H9 (cell line): Measurements from ENCODE around the gene IGF1R. TPM values are rescaled to one million over a fixed set of nuclear protein-coding genes. Genes with fewer than 3 reads are reported as not detected.

Experiments used
- DNase-seq: peaks from one replicate; pipeline ENCODE4 v3.0.0-alpha.2; 2017
- H2AFZ ChIP-seq: one replicate; pipeline ENCODE4 v1.6.1; 2013; ENCODE audit warnings: mild to moderate bottlenecking, low read length, control low read depth, moderate library complexity
- H2AK5ac ChIP-seq: 2 replicates; pipeline ENCODE4 v1.6.1; 2013; ENCODE audit warnings: low read length, control low read depth, mixed read lengths; ENCODE audit not compliant: insufficient read length
- H2BK120ac ChIP-seq: one replicate; pipeline ENCODE4 v1.6.1; 2013; ENCODE audit warnings: low read depth, mild to moderate bottlenecking, low read length, control low read depth, inconsistent platforms; ENCODE audit not compliant: poor library complexity, severe bottlenecking
- H2BK12ac ChIP-seq: 2 replicates; pipeline ENCODE4 v1.6.1; 2013; ENCODE audit warnings: low read length, control low read depth, mixed read lengths, low read depth; ENCODE audit not compliant: insufficient read length
- H2BK15ac ChIP-seq: 2 replicates; pipeline ENCODE4 v1.6.1; 2013; ENCODE audit warnings: low read depth, low read length, control low read depth
- H2BK20ac ChIP-seq: one replicate; pipeline ENCODE4 v1.6.1; 2013; ENCODE audit warnings: low read depth, mild to moderate bottlenecking, low read length, control low read depth, inconsistent platforms; ENCODE audit not compliant: poor library complexity, severe bottlenecking
- H2BK5ac ChIP-seq: 2 replicates; pipeline ENCODE4 v1.6.1; 2013; ENCODE audit warnings: low read length, control low read depth, mixed read lengths; ENCODE audit not compliant: insufficient read length
- H3K14ac ChIP-seq: 2 replicates; pipeline ENCODE4 v1.6.1; 2013; ENCODE audit warnings: low read length, control low read depth; ENCODE audit not compliant: insufficient read depth
- H3K18ac ChIP-seq: 2 replicates; pipeline ENCODE4 v1.6.1; 2013; ENCODE audit warnings: low read depth, mild to moderate bottlenecking, mixed read lengths, low read length, control low read depth; ENCODE audit not compliant: insufficient read length
- H3K23ac ChIP-seq: 2 replicates; pipeline ENCODE4 v1.6.1; 2013; ENCODE audit warnings: low read length, control low read depth, mixed read lengths, low read depth; ENCODE audit not compliant: insufficient read length
- H3K23me2 ChIP-seq: 2 replicates; pipeline ENCODE4 v1.6.1; 2013; ENCODE audit warnings: low read depth, mild to moderate bottlenecking, mixed read lengths, low read length, control low read depth; ENCODE audit not compliant: insufficient read length, poor library complexity, severe bottlenecking
- H3K27ac ChIP-seq: 2 replicates; pipeline ENCODE4 v1.5.1; 2013; ENCODE audit warnings: low read length, control low read depth, mixed read lengths, low read depth; ENCODE audit not compliant: insufficient read length
- H3K27me3 ChIP-seq: 2 replicates; pipeline ENCODE4 v1.6.1; 2013; ENCODE audit warnings: low read length, control low read depth, inconsistent platforms; ENCODE audit not compliant: insufficient read depth
- H3K4ac ChIP-seq: 2 replicates; pipeline ENCODE4 v1.6.1; 2013; ENCODE audit warnings: low read depth, mild to moderate bottlenecking, control low read depth, inconsistent platforms, low read length, moderate library complexity
- H3K4me1 ChIP-seq: 2 replicates; pipeline ENCODE4 v1.6.1; 2013; ENCODE audit warnings: low read length, control low read depth, inconsistent platforms; ENCODE audit not compliant: insufficient read depth
- H3K4me2 ChIP-seq: 2 replicates; pipeline ENCODE4 v1.6.1; 2013; ENCODE audit warnings: low read length, control low read depth, mixed read lengths; ENCODE audit not compliant: insufficient read length, insufficient read depth
- H3K56ac ChIP-seq: 2 replicates; pipeline ENCODE4 v1.6.1; 2013; ENCODE audit warnings: low read depth, mild to moderate bottlenecking, mixed read lengths, low read length, control low read depth; ENCODE audit not compliant: insufficient read length
- H3K79me1 ChIP-seq: 2 replicates; pipeline ENCODE4 v1.6.1; 2013; ENCODE audit warnings: low read depth, mild to moderate bottlenecking, moderate library complexity, low read length, control low read depth, inconsistent platforms; ENCODE audit not compliant: insufficient read depth, poor library complexity, severe bottlenecking
- H3K79me2 ChIP-seq: 2 replicates; pipeline ENCODE4 v1.6.1; 2013; ENCODE audit warnings: low read length, control low read depth, inconsistent platforms; ENCODE audit not compliant: insufficient read depth
- H3K9ac ChIP-seq: 2 replicates; pipeline ENCODE4 v1.6.1; 2013; ENCODE audit warnings: low read length, control low read depth, mixed read lengths; ENCODE audit not compliant: insufficient read length; ENCODE audit errors: extremely low read depth
- H3K9me3 ChIP-seq: one replicate; pipeline ENCODE4 v1.6.1; 2013; ENCODE audit warnings: low read depth, low read length, inconsistent platforms; ENCODE audit not compliant: control insufficient read depth
- H3T11ph ChIP-seq: one replicate; pipeline ENCODE4 v1.6.1; 2013; ENCODE audit warnings: mild to moderate bottlenecking, low read length, control low read depth, inconsistent platforms
- H4K20me1 ChIP-seq: one replicate; pipeline ENCODE4 v1.6.1; 2013; ENCODE audit not compliant: control insufficient read depth, insufficient read length, insufficient read depth
- H4K5ac ChIP-seq: 2 replicates; pipeline ENCODE4 v1.6.1; 2013; ENCODE audit warnings: low read depth, mild to moderate bottlenecking, mixed read lengths, low read length, control low read depth; ENCODE audit not compliant: insufficient read length
- H4K8ac ChIP-seq: replicated peaks from 2 replicates; pipeline ENCODE4 v1.6.1; 2013; ENCODE audit warnings: low read length, control low read depth, mixed read lengths, low read depth; ENCODE audit not compliant: insufficient read length
- H4K91ac ChIP-seq: 2 replicates; pipeline ENCODE4 v1.6.1; 2013; ENCODE audit warnings: low read depth, mild to moderate bottlenecking, moderate library complexity, mixed read lengths, low read length, control low read depth; ENCODE audit not compliant: insufficient read length
- H3K27ac Mint-ChIP-seq, 3 experiments: 2 replicates in 2 of 3; 3 replicates in 1 of 3; pipeline ENCODE4 v1.8.0; 2020 to 2021; ENCODE audit warnings: mixed read lengths in 3 of 3, mild to moderate bottlenecking in 1 of 3, moderate library complexity in 1 of 3
- H3K27me3 Mint-ChIP-seq: 2 replicates; pipeline ENCODE4 v1.8.0; 2021; ENCODE audit warnings: low read depth, mild to moderate bottlenecking, moderate library complexity, mixed read lengths
- H3K36me3 Mint-ChIP-seq, 3 experiments: 2 replicates in 2 of 3; 3 replicates in 1 of 3; pipeline ENCODE4 v1.8.0; 2020 to 2021; ENCODE audit warnings: low read depth in 3 of 3, mixed read lengths in 3 of 3; ENCODE audit not compliant: insufficient read depth in 1 of 3
- H3K4me1 Mint-ChIP-seq, 2 experiments: 2 replicates each; pipeline ENCODE4 v1.8.0; 2020; ENCODE audit warnings: mixed read lengths in 2 of 2
- H3K4me3 Mint-ChIP-seq, 2 experiments: 2 replicates in 1 of 2; 3 replicates in 1 of 2; pipeline ENCODE4 v1.8.0; 2020 to 2021; ENCODE audit warnings: mild to moderate bottlenecking in 2 of 2, mixed read lengths in 2 of 2, moderate library complexity in 1 of 2
- H3K9me3 Mint-ChIP-seq, 2 experiments: 2 replicates in 1 of 2; 3 replicates in 1 of 2; pipeline ENCODE4 v1.8.0; 2020; ENCODE audit warnings: mild to moderate bottlenecking in 2 of 2, mixed read lengths in 2 of 2, moderate library complexity in 1 of 2
- WGBS: extraction: QIAGEN DNeasy Blood & Tissue Kit; methylation state at CpG from one replicate; pipeline ENCODE4 v1.1.7; 2013; ENCODE audit warnings: missing lambda C conversion rate, low lambda C conversion rate, mixed read lengths; ENCODE audit not compliant: insufficient read length; ENCODE audit errors: extremely low coverage; 5-methylcytosine and 5-hydroxymethylcytosine counted together
- total RNA-seq: library from RNA; stranded (reverse); gene quantifications from 2 replicates; pipeline ENCODE4 v1.2.1, GENCODE V29; 2021
- TF ChIP-seq, protein P1 (sequence below): fragments of 200-600 bp; sonication (generic); conservative IDR thresholded peaks from 3 replicates; pipeline ENCODE4 v1.8.0; 2021; ENCODE audit warnings: antibody characterized with exemption, mild to moderate bottlenecking

IGF1R gene
- total RNA-seq, 1 experiment from 2014 or later, result 70.0 TPM

DNA sequence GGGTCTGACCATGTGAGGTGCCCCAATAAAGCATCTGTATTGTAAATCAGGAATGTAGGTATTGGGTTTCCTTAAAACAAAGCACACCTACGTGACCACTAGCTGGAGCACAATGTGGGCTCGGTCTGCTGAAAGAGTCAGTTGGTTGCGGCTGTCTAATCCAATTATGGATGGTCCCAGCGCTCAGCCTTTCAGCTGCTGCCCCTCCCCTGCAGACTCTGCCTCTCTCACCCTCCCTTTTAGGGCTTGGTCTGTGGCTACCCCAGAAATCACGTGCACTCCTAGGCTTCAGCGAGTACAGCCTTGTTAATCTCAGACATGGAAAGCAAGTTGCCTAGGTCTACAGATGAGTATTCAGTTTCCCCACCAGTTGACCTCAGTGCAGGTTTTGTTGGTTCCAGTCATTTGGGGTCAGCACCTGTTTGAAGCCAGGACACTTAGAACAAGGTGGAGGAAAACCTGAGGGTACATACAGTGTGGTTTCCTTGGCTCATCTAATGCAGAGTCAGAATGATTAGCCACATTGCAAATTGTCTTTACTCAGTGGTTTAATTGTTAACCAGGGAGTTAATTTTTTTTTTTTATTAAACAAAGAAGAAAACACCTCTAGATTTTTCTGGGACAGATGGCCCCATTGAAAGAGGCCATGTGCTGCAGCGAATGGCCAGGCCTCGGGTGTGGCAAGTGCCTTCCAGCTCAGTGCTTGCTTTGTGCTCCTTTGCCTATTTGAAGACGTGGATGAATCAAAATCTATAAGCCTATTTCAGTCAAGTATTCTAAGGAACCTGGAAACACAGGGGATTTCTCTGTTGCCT lies 137.7 kb downstream of the IGF1R start:
- peaks cover 75% of the 10 kb centered on the region in 2 experiments for H3K4me1 Mint-ChIP-seq
- Histone ChIP-seq H4K20me1 (no peaks in the 10 kb centered on the region), H3K9ac (no peak overlapping the region), H2BK15ac (no peak overlapping the region), H3K79me2 (peaks cover 17% of the 10 kb centered on the region; the same call in 1 of the 2 replicates), H3K4ac (no peak overlapping the region), H2BK20ac (no peak overlapping the region), H4K8ac (no peak overlapping the region), H3K56ac (no peak overlapping the region), H2BK120ac (no peak overlapping the region), H4K5ac (no peak overlapping the region), H2BK12ac (no peak overlapping the region), H3T11ph (no peak overlapping the region), H3K79me1 (peaks cover 6% of the 10 kb centered on the region), H3K4me1 (peaks cover 15% of the 10 kb centered on the region), H3K9me3 (no peaks in the 10 kb centered on the region), H3K23ac (no peak overlapping the region), H3K27ac (no peak overlapping the region), H2AK5ac (no peak overlapping the region), H4K91ac (no peak overlapping the region), H2BK5ac (no peak overlapping the region), H3K23me2 (no peaks in the 10 kb centered on the region), H3K18ac (peak overlapping the region; percentile 1), H2AFZ (no peak overlapping the region), H3K27me3 (no peaks in the 10 kb centered on the region), H3K4me2 (no peak overlapping the region), H3K14ac (no peak overlapping the region)
- peak overlapping the region in 1 of 2 experiments; percentile 12; a peak in 1 of 5 replicates for H3K4me3 Mint-ChIP-seq
- DNase-seq, result no peak
- no peaks in the 10 kb centered on the region; a peak in 2 of 7 replicates for H3K36me3 Mint-ChIP-seq
- no peaks in the 10 kb centered on the region for H3K9me3 Mint-ChIP-seq
- TF ChIP-seq, protein P1, sequence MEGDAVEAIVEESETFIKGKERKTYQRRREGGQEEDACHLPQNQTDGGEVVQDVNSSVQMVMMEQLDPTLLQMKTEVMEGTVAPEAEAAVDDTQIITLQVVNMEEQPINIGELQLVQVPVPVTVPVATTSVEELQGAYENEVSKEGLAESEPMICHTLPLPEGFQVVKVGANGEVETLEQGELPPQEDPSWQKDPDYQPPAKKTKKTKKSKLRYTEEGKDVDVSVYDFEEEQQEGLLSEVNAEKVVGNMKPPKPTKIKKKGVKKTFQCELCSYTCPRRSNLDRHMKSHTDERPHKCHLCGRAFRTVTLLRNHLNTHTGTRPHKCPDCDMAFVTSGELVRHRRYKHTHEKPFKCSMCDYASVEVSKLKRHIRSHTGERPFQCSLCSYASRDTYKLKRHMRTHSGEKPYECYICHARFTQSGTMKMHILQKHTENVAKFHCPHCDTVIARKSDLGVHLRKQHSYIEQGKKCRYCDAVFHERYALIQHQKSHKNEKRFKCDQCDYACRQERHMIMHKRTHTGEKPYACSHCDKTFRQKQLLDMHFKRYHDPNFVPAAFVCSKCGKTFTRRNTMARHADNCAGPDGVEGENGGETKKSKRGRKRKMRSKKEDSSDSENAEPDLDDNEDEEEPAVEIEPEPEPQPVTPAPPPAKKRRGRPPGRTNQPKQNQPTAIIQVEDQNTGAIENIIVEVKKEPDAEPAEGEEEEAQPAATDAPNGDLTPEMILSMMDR, result no peak
- H3K27me3 Mint-ChIP-seq, result no peaks in the 10 kb centered on the region
- peak overlapping the region; percentile 59 to 90 (median 75) for H3K27ac Mint-ChIP-seq
- no CpG with 5 or more reads among the region's 9 CpGs for WGBS
